OCI-LY1 (cell line): ENCODE measurements around the gene SERPINB7.

ENCODE experiments used
- CTCF ChIP-seq: fragments of 200-600 bp; sonication (generic), shearing (Covaris generic); IDR thresholded peaks from 2 replicates; pipeline ENCODE4 v1.5.1; 2017; ENCODE audit warnings: mild to moderate bottlenecking, antibody characterized with exemption, low read length, moderate library complexity, mixed read lengths
- EZH2 ChIP-seq: fragments of 200-600 bp; sonication (generic), shearing (Covaris generic); IDR thresholded peaks from 2 replicates; pipeline ENCODE4 v1.8.0; 2017; ENCODE audit warnings: borderline replicate concordance, mixed run types, mild to moderate bottlenecking, antibody characterized with exemption, low read length, moderate library complexity, mixed read lengths

GRCh38 chr18:63801343-63801742 is 26.1 kb downstream of the SERPINB7 start:
- TF ChIP-seq CTCF (no peak), EZH2 (no peak)
